CD4-positive, alpha-beta T cell (primary cell): Measurements from ENCODE around the gene CFAP119. TPM values are rescaled to one million over a fixed set of nuclear protein-coding genes. Genes with fewer than 3 reads are reported as not detected.
"Not testable (repeated sequence)": the region's sequence is repeated elsewhere in the genome, so short reads cannot be mapped to it uniquely, and the experiment has no call there.

Experiments
- ATAC-seq: fragments of 200-7000 bp; cut with Tn5 transposase; one replicate; pipeline ENCODE4 v1.10.0; 2022; ENCODE audit warnings: mild to moderate bottlenecking; ENCODE audit not compliant: poor library complexity
- CTCF ChIA-PET: fragments of 350-600 bp; sonication (Branson Sonifier 250); formaldehyde crosslinking; loops from one replicate; lab custom pipeline; 2021; ENCODE audit warnings: antibody characterized with exemption, inconsistent platforms; lab: Charles Lee
- POLR2A ChIA-PET: fragments of 350-600 bp; sonication (Branson Sonifier 250); formaldehyde crosslinking; loops from one replicate; lab custom pipeline; 2021; ENCODE audit warnings: antibody characterized with exemption, inconsistent platforms; lab: Charles Lee
- DNase-seq, 14 experiments: peaks; one replicate each; pipeline ENCODE4 v3.0.0-alpha.2; 2013 to 2020; ENCODE audit warnings: mixed read lengths in 2 of 14
- H3K27ac ChIP-seq, 2 donors: one replicate each; pipeline versions ENCODE4 v1.5.1 to v1.7.0; 2013; ENCODE audit warnings: low read length in 2 of 2, low read depth in 1 of 2, mild to moderate bottlenecking in 1 of 2
- H3K27me3 ChIP-seq, 2 experiments: 1 replicate in 1 of 2; 2 replicates in 1 of 2; pipeline versions ENCODE4 v1.6.1 to v1.7.0; 2013; ENCODE audit warnings: low read length in 2 of 2, control low read depth in 1 of 2, mild to moderate bottlenecking in 1 of 2, moderate library complexity in 1 of 2; ENCODE audit not compliant: insufficient read depth in 2 of 2, control insufficient read depth in 1 of 2
- H3K36me3 ChIP-seq: one replicate; pipeline ENCODE4 v1.6.1; 2013; ENCODE audit warnings: low read length, control low read depth; ENCODE audit not compliant: insufficient read depth
- H3K4me1 ChIP-seq: one replicate; pipeline ENCODE4 v1.6.1; 2013; ENCODE audit warnings: low read length, control low read depth; ENCODE audit not compliant: insufficient read depth
- H3K4me3 ChIP-seq: one replicate; pipeline ENCODE4 v1.5.1; 2013; ENCODE audit warnings: mild to moderate bottlenecking, low read length, moderate library complexity
- H3K9me3 ChIP-seq, 2 experiments: 1 replicate in 1 of 2; 2 replicates in 1 of 2; pipeline versions ENCODE4 v1.6.1 to v1.7.0; 2013; ENCODE audit warnings: low read length in 2 of 2, mild to moderate bottlenecking in 2 of 2, control low read depth in 1 of 2, moderate library complexity in 1 of 2; ENCODE audit not compliant: control insufficient read depth in 1 of 2, insufficient read depth in 1 of 2
- H3K27ac Mint-ChIP-seq: one replicate; pipeline ENCODE4 v1.8.0; 2020; ENCODE audit warnings: mixed read lengths
- H3K27me3 Mint-ChIP-seq: one replicate; pipeline ENCODE4 v1.8.0; 2021; ENCODE audit warnings: mixed read lengths
- H3K36me3 Mint-ChIP-seq: one replicate; pipeline ENCODE4 v1.8.0; 2021; ENCODE audit warnings: low read depth, mixed read lengths
- H3K4me1 Mint-ChIP-seq: one replicate; pipeline ENCODE4 v1.8.0; 2021; ENCODE audit warnings: low read depth, mixed read lengths
- H3K4me3 Mint-ChIP-seq: one replicate; pipeline ENCODE4 v1.8.0; 2020; ENCODE audit warnings: mild to moderate bottlenecking, mixed read lengths
- H3K9me3 Mint-ChIP-seq: one replicate; pipeline ENCODE4 v1.8.0; 2020; ENCODE audit warnings: mixed read lengths
- CTCF ChIP-seq: fragments of 200-600 bp; IDR thresholded peaks from one replicate; pipeline ENCODE4 v1.8.0; 2022; ENCODE audit warnings: antibody characterized with exemption, mild to moderate bottlenecking
- intact Hi-C, 2 experiments: fragments of 100-400 bp; cut with DNase I in 1 of 2; cut with micrococcal nuclease in 1 of 2; formaldehyde crosslinking; loops; one replicate each; pipeline versions ENCODE4 v1.15.1 to v1.9.0; 2023 to 2025; cut with DNase I, micrococcal nuclease
- polyA plus RNA-seq, 2 donors: library from polyadenylated mRNA; unstranded; fragments of 120-200 nt; gene quantifications; one replicate each; pipeline ENCODE4 v1.2.1, GENCODE V29; 2013
- total RNA-seq, 174 experiments: library from RNA in 2 of 174; stranded (reverse) in 2 of 174; gene quantifications; one replicate each; pipeline ENCODE4 v1.2.3 and lab custom pipeline; 2021 to 2026

Gene CFAP119
- total RNA-seq (1 to 10 TPM; 1.7 to 2.2 TPM), total RNA-seq (lab: John Stamatoyannopoulos, UW) (0.29 to 4.2 (median 1.9) reads per million in 172 experiments)
- polyA plus RNA-seq (2013, experiment 1 of 2), result 1.1 TPM
- polyA plus RNA-seq (2013, experiment 2 of 2), result 1.8 TPM

DNA sequence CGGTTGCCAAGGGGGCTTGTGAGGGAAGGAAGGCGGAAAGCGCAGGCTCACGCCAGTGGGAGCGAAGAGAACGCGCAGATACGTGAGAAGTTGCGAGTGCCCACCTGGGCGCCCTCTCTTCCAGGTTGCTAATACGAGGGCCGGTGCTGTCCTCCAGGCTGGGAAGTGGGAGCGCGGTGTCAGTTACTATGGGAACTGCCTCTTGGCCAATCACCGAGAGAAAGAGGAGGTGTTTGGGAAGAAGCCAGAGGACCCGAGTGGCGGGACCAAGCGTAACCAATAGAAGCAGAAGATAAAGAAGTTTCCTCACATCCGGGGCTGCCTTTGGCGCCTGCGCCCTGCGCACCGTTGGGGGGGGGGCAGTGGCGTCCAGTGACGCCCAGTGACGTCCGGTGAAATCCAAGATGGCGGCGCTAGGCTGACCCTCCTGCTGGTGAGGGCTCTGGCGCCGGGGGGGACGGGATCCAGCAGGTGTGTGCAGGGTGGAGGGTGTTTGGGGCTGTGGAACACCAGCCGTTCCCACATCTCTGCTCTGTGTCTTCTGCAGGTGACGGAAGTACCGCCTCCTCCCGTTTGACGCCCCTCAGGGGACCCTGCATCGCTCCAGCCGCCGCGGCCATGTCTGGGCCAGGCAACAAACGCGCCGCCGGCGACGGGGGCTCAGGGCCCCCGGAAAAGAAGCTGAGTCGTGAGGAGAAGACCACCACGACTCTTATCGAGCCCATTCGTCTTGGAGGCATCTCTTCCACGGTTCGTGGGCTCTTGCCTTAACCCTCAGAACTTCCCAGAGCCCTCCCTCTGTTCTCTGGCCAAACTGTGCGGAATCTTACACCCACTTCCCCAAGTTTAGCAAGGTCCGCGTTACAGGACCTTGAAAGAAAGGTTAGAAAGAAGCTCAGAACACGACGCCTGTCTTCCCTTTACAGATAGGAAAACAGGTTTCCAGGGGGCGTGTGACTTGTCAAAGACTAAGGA lies at the start of gene CFAP119, which contains the start of gene RNF40:
CFAP119 (minus strand) TSS at position 135 of the 975 bp plus-strand sequence. CDS start 314 bp downstream, outside the sequence.
RNF40 (plus strand) TSS at position 395 of the 975 bp plus-strand sequence; CDS start at position 619, 224 bp downstream.
- intact Hi-C loops, result loop anchor here (1.0 to 10.0 kb wide), 4 partner anchors 14 to 427 kb away; partner anchors contain the start of genes PHKG2 (in 2 of the 2) and FBXL19 (in 1 of the 2)
- ATAC-seq (peak; percentile 91), DNase-seq (peak; percentile 70 to 96 (median 85))
- Histone ChIP-seq H3K27ac (peak within 1 kb of the TSS; percentile 71 to 90), H3K4me1 (peaks cover 35% of the 10 kb centered on the region), H3K9me3 (no peaks in the 10 kb centered on the region), H3K27me3 (no peaks in the 10 kb centered on the region), H3K36me3 (peaks cover 46% of the 10 kb centered on the region), H3K4me3 (peak within 1 kb of the TSS; percentile 99)
- H3K9me3 Mint-ChIP-seq, result no peaks in the 10 kb centered on the region
- ChIA-PET POLR2A (interaction anchor here (1.0 kb wide), 1 partner anchor 103 kb away, joined by 4 read pairs; no protein-coding TSS in a partner anchor), CTCF (no interaction called here)
- peaks cover 30% of the 10 kb centered on the region for H3K4me1 Mint-ChIP-seq
- peaks cover 67% of the 10 kb centered on the region for H3K36me3 Mint-ChIP-seq
- TF ChIP-seq CTCF, result no peak
- H3K27ac Mint-ChIP-seq, result peak within 1 kb of the TSS; percentile 85
- H3K4me3 Mint-ChIP-seq, result peak within 1 kb of the TSS; percentile 99
- no peaks in the 10 kb centered on the region for H3K27me3 Mint-ChIP-seq

DNA sequence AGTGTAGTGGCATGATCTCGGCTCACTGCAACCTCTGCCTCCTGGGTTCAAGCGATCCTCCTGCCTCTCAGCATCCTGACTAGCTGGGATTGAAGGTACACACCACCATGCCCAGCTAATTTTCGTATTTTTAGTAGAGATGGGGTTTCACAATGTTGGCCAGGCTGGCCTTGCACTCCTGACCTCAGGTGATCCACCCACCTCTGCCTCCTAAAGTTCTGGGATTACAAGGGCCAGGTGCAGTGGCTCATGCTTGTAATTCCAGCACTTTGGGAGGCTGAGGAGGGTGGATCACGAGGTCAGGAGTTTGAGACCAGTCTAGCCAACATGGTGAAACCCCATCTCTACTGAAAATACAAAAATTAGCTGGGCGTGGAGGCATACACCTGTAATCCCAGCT lies 47.8 kb upstream of the CFAP119 start:
- H3K4me1 ChIP-seq, result peaks cover 33% of the 10 kb centered on the region
- H3K27ac Mint-ChIP-seq, H3K27me3 Mint-ChIP-seq, H3K4me3 Mint-ChIP-seq, H3K27ac ChIP-seq, H3K4me3 ChIP-seq, DNase-seq, H3K9me3 ChIP-seq, ATAC-seq, H3K36me3 ChIP-seq, H3K27me3 ChIP-seq, CTCF ChIA-PET, POLR2A ChIA-PET, H3K9me3 Mint-ChIP-seq, H3K36me3 Mint-ChIP-seq: not testable (repeated sequence)
- intact Hi-C loops, result loop anchor here in 1 of 2 experiments (5.0 kb wide), 1 partner anchor 32 kb away; no protein-coding TSS in a partner anchor
- peaks cover 30% of the 10 kb centered on the region for H3K4me1 Mint-ChIP-seq

GRCh38 chr16:30808890-30809426 lies 47.1 kb upstream of the CFAP119 start:
- H3K4me3 ChIP-seq, intact Hi-C loops, CTCF ChIA-PET, ATAC-seq, DNase-seq, H3K9me3 Mint-ChIP-seq, H3K36me3 ChIP-seq, H3K4me3 Mint-ChIP-seq, H3K27ac Mint-ChIP-seq, H3K27me3 ChIP-seq, H3K27ac ChIP-seq, H3K9me3 ChIP-seq, H3K27me3 Mint-ChIP-seq, H3K36me3 Mint-ChIP-seq: not testable (repeated sequence)
- POLR2A ChIA-PET, result interaction anchor here (0.6 to 1.2 kb wide), 2 partner anchors 22 to 65 kb away, joined by 3 read pairs; partner anchors contain the start of gene ZNF629
- peaks cover 22% of the 10 kb centered on the region for H3K4me1 Mint-ChIP-seq
- peaks cover 27% of the 10 kb centered on the region for H3K4me1 ChIP-seq
